ENCODE results near the gene CD180. TPM values are rescaled to one million over a fixed set of nuclear protein-coding genes. Genes with fewer than 3 reads are reported as not detected.

Gene CD180
- total RNA-seq, 1 experiment from 2014 or later = not detected

DNA sequence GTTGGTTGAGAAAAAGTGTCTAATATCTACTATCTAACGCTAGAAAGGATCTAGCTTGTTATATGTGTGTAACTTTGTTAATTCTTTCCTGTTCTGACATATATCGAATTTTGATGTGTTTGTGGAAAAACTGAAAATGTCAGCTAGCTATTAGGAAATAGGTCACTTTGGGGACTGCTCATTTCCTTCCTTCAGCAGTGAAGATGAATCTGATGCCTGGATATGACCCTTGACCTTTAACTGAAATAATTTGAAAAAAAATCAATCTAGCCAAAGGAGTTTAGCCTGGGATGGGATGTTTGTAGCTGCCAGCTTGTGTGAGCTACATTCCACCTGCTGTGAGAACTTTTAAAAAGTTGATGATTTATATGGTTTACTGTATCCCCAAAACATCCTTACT, 66.8 kb downstream of the CD180 start:
- Histone ChIP-seq H3K4me2 (ENCODE audit: low read length) (no peak overlapping the region), H3K9me3 (ENCODE audit: control insufficient read depth in 1 of 2, insufficient read depth in 1 of 2, low read depth in 1 of 2, low read length in 2 of 2) (no peaks in the 10 kb centered on the region), H3K9ac (ENCODE audit: low read length) (no peak overlapping the region), H3K36me3 (ENCODE audit: control insufficient read depth in 1 of 2, insufficient read depth in 2 of 2, low read length in 2 of 2) (no peaks in the 10 kb centered on the region), H3K27me3 (ENCODE audit: insufficient read depth, low read length) (no peaks in the 10 kb centered on the region), H2AFZ (ENCODE audit: low read depth, low read length, poor library complexity, severe bottlenecking) (no peak overlapping the region), H3K4me1 (ENCODE audit: control insufficient read depth in 1 of 2, insufficient read depth in 2 of 2, low read length in 2 of 2) (no peaks in the 10 kb centered on the region), H3K9me2 (ENCODE audit: insufficient read depth) (no peaks in the 10 kb centered on the region), H3K79me2 (ENCODE audit: insufficient read depth, low read length) (no peaks in the 10 kb centered on the region), H4K20me1 (ENCODE audit: insufficient read depth) (no peaks in the 10 kb centered on the region), H3K27ac (ENCODE audit: low read depth, low read length) (no peak overlapping the region), H3K4me3 (replicated peaks in 1 of 2; ENCODE audit: low read depth in 1 of 2, low read length in 2 of 2) (no peak overlapping the region)
- ChIA-PET POLR2A (no interaction called here), CTCF (no interaction called here), RAD21 (ENCODE audit: low non-redundant PET in 1 of 2, low total read pairs in 2 of 2, uncharacterized antibody in 2 of 2, unreplicated experiment in 2 of 2) (no interaction called here)
- no TSS peak for BruUV-seq (replicated peaks)
- ATAC-seq (no peak), DNase-seq (ENCODE audit: low read depth, low spot score) (no peak)
- intact Hi-C loops (cut with micrococcal nuclease) = no loop called here
- no peak for TF ChIP-seq CTCF (IDR thresholded peaks at IDR 0.05 in 2 of 3, conservative IDR thresholded peaks at IDR 0.05 in 1 of 3; ENCODE audit: borderline replicate concordance in 1 of 3, insufficient read depth in 1 of 3, low read depth in 2 of 3, low read length in 2 of 3)
- no peak for TF ChIP-seq JUND (IDR thresholded peaks at IDR 0.05)
- no peak for TF ChIP-seq ZBTB33 (IDR thresholded peaks at IDR 0.05; ENCODE audit: extremely low read depth, insufficient replicate concordance, low read length)
- no peak for TF ChIP-seq EZH2 (IDR thresholded peaks at IDR 0.05)
- no peak for TF ChIP-seq TCF7L2 (IDR thresholded peaks at IDR 0.05; ENCODE audit: borderline replicate concordance, extremely low read depth, insufficient read depth, insufficient read length)
- no peak for TF ChIP-seq ZNF274 (IDR thresholded peaks at IDR 0.05; ENCODE audit: low read depth, low read length)
- no peak for TF ChIP-seq SP1 (IDR thresholded peaks at IDR 0.05; ENCODE audit: low read depth)
- TF ChIP-seq POLR2A (IDR thresholded peaks at IDR 0.05; ENCODE audit: borderline replicate concordance, extremely low read depth, insufficient read depth, insufficient read length) = no peak
- no peak for TF ChIP-seq FOSL1 (IDR thresholded peaks at IDR 0.05; ENCODE audit: low read depth)
- TF ChIP-seq ZFX (IDR thresholded peaks at IDR 0.05) = no peak
- no peak for TF ChIP-seq CEBPB (IDR thresholded peaks at IDR 0.05; ENCODE audit: low read depth)
- TF ChIP-seq POLR2AphosphoS5 (IDR thresholded peaks at IDR 0.05; ENCODE audit: low read depth, low read length) = no peak
- no peak for TF ChIP-seq ELF1 (IDR thresholded peaks at IDR 0.05; ENCODE audit: borderline replicate concordance, low read depth)
- TF ChIP-seq SIN3A (IDR thresholded peaks at IDR 0.05; ENCODE audit: low read depth) = no peak
- TF ChIP-seq, protein P1, sequence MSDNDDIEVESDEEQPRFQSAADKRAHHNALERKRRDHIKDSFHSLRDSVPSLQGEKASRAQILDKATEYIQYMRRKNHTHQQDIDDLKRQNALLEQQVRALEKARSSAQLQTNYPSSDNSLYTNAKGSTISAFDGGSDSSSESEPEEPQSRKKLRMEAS (IDR thresholded peaks at IDR 0.05) = no peak
- TF ChIP-seq CBX3 (IDR thresholded peaks at IDR 0.05; ENCODE audit: low read depth) = no peak
- TF ChIP-seq REST (IDR thresholded peaks at IDR 0.05; ENCODE audit: low read depth) = no peak
- no peak for TF ChIP-seq EGR1 (IDR thresholded peaks at IDR 0.05; ENCODE audit: low read depth)
- TF ChIP-seq SRF (IDR thresholded peaks at IDR 0.05; ENCODE audit: low read depth) = no peak
- no peak for TF ChIP-seq RAD21 (IDR thresholded peaks at IDR 0.05; ENCODE audit: low read depth)

All from HCT116 (cell line).